Endometrium (tissue), 2 donors: ENCODE results near the gene CPEB2.

Source experiments
- FAIRE-seq: peaks from 2 replicates; lab custom pipeline; 2012; peaks lifted over from hg19 to GRCh38; lab: Jason Lieb, UNC
- donor health status: control.
- donor health status: control.

The CPEB2 gene

GRCh38 chr4:15118292-15118691 is 116.0 kb downstream of the CPEB2 start:
- no peak for FAIRE-seq
